ENCODE measurements around the gene FGF8. TPM values are rescaled to one million over a fixed set of nuclear protein-coding genes. Genes with fewer than 3 reads are reported as not detected.

The FGF8 gene
- total and polyA plus RNA-seq, 9 of the 15 experiments (the other 6 are each of a cell fraction or from before 2014, with no cell fraction given), result 0.13 to 0.82 (median 0.37) TPM; not detected in 5

DNA sequence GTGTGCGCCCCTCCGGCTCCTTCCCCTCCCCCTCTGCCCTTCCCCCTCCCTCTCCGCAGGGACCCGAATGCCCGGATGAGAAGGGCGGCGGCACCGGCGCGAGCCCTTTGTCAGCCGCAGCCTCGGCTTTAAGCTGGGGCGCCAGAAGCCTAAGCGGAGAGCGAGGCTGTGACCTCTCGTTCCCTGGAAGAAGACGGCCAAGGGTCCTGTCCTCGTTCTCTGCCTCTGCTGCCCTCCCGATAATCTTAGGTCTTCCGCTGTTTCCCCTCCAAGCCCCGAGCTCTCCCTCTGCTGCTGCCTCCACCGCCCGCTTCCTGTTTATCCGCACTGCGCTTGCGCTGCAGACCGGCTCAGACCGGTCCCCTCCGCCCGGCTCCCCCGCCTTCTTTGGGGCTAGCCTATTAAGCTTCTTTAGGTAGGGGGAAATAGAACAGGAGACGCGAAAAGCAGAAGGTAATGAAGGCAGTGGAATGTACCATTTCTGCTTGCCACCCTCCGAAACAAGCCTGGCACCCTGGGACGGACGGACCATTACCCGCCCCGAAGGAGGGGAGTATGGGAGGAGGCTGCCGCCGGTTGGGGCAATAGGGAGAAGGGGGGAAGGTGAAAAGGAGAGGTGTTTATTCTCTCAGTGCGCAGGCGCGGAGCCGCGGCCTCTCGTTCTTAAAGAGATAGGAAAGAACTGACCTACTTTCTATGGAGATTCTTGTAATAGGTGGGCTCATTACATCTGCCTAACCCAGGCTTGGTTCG is 42.4 kb upstream of the FGF8 start, which contains the start of gene OGA (continued):
- TF ChIP-seq KLF1 (tag; IDR thresholded peaks at IDR 0.05) (no peak), TSC22D4 (tag; IDR thresholded peaks at IDR 0.05) (no peak), ATF1 (CRISPR knock-in tag; IDR thresholded peaks at IDR 0.05) (no peak), ATF1 (tag; IDR thresholded peaks at IDR 0.05) (peak; percentile 37; the same call in 1 of the 2 replicates), KDM1A (IDR thresholded peaks at IDR 0.05) (no peak; a peak in 1 of 4 replicates), SMAD4 (CRISPR knock-in tag; conservative IDR thresholded peaks at IDR 0.05) (no peak), ZNF280B (CRISPR knock-in tag; IDR thresholded peaks at IDR 0.05) (no peak), ARHGAP35 (IDR thresholded peaks at IDR 0.05; ENCODE audit: partially characterized antibody) (no peak), ZBTB33 (CRISPR knock-in tag; IDR thresholded peaks at IDR 0.05) (no peak), POLR2G (IDR thresholded peaks at IDR 0.05; ENCODE audit: low read depth, low read length) (peak; percentile 78), SMARCB1 (IDR thresholded peaks at IDR 0.05; ENCODE audit: insufficient read length, low read depth) (no peak), ZNF740 (CRISPR knock-in tag; IDR thresholded peaks at IDR 0.05) (0 out of 2 replicates have a peak, but pooled peaks have one; percentile 35), ZNF740 (tag; IDR thresholded peaks at IDR 0.05) (no peak; a peak in 1 of 4 replicates), NFXL1 (CRISPR knock-in tag; IDR thresholded peaks at IDR 0.05) (no peak), ADNP (tag; IDR thresholded peaks at IDR 0.05) (no peak), ZNF143 (CRISPR knock-in tag; IDR thresholded peaks at IDR 0.05) (no peak), SMARCE1 (IDR thresholded peaks at IDR 0.05) (no peak), DDX20 (tag; IDR thresholded peaks at IDR 0.05; ENCODE audit: low read depth) (no peak), CEBPB (tag; IDR thresholded peaks at IDR 0.05) (peak; percentile 53; the same call in 1 of the 2 replicates), ZFX (CRISPR knock-in tag; IDR thresholded peaks at IDR 0.05) (no peak; the same call in 1 of the 2 replicates), POLR2AphosphoS2 (IDR thresholded peaks at IDR 0.05; ENCODE audit: low read length) (peak; percentile 89; the same call in 1 of the 2 replicates)
- TF ChIP-seq, protein P1, sequence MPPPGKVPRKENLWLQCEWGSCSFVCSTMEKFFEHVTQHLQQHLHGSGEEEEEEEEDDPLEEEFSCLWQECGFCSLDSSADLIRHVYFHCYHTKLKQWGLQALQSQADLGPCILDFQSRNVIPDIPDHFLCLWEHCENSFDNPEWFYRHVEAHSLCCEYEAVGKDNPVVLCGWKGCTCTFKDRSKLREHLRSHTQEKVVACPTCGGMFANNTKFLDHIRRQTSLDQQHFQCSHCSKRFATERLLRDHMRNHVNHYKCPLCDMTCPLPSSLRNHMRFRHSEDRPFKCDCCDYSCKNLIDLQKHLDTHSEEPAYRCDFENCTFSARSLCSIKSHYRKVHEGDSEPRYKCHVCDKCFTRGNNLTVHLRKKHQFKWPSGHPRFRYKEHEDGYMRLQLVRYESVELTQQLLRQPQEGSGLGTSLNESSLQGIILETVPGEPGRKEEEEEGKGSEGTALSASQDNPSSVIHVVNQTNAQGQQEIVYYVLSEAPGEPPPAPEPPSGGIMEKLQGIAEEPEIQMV (tag; conservative IDR thresholded peaks at IDR 0.05; ENCODE audit: low read depth), result no peak
- TF ChIP-seq, protein P2, sequence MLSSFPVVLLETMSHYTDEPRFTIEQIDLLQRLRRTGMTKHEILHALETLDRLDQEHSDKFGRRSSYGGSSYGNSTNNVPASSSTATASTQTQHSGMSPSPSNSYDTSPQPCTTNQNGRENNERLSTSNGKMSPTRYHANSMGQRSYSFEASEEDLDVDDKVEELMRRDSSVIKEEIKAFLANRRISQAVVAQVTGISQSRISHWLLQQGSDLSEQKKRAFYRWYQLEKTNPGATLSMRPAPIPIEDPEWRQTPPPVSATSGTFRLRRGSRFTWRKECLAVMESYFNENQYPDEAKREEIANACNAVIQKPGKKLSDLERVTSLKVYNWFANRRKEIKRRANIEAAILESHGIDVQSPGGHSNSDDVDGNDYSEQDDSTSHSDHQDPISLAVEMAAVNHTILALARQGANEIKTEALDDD (IDR thresholded peaks at IDR 0.05), result no peak

Measured in K562 (cell line).